H9 (cell line): ENCODE results near the gene GALNS. TPM values are rescaled to one million over a fixed set of nuclear protein-coding genes. Genes with fewer than 3 reads are reported as not detected.

Source experiments
- DNase-seq: peaks from one replicate; pipeline ENCODE4 v3.0.0-alpha.2; 2017
- H2AFZ ChIP-seq: one replicate; pipeline ENCODE4 v1.6.1; 2013; ENCODE audit warnings: mild to moderate bottlenecking, low read length, control low read depth, moderate library complexity
- H2AK5ac ChIP-seq: 2 replicates; pipeline ENCODE4 v1.6.1; 2013; ENCODE audit warnings: low read length, control low read depth, mixed read lengths; ENCODE audit not compliant: insufficient read length
- H2BK120ac ChIP-seq: one replicate; pipeline ENCODE4 v1.6.1; 2013; ENCODE audit warnings: low read depth, mild to moderate bottlenecking, low read length, control low read depth, inconsistent platforms; ENCODE audit not compliant: poor library complexity, severe bottlenecking
- H2BK12ac ChIP-seq: 2 replicates; pipeline ENCODE4 v1.6.1; 2013; ENCODE audit warnings: low read length, control low read depth, mixed read lengths, low read depth; ENCODE audit not compliant: insufficient read length
- H2BK15ac ChIP-seq: 2 replicates; pipeline ENCODE4 v1.6.1; 2013; ENCODE audit warnings: low read depth, low read length, control low read depth
- H2BK20ac ChIP-seq: one replicate; pipeline ENCODE4 v1.6.1; 2013; ENCODE audit warnings: low read depth, mild to moderate bottlenecking, low read length, control low read depth, inconsistent platforms; ENCODE audit not compliant: poor library complexity, severe bottlenecking
- H2BK5ac ChIP-seq: 2 replicates; pipeline ENCODE4 v1.6.1; 2013; ENCODE audit warnings: low read length, control low read depth, mixed read lengths; ENCODE audit not compliant: insufficient read length
- H3K14ac ChIP-seq: 2 replicates; pipeline ENCODE4 v1.6.1; 2013; ENCODE audit warnings: low read length, control low read depth; ENCODE audit not compliant: insufficient read depth
- H3K18ac ChIP-seq: 2 replicates; pipeline ENCODE4 v1.6.1; 2013; ENCODE audit warnings: low read depth, mild to moderate bottlenecking, mixed read lengths, low read length, control low read depth; ENCODE audit not compliant: insufficient read length
- H3K23ac ChIP-seq: 2 replicates; pipeline ENCODE4 v1.6.1; 2013; ENCODE audit warnings: low read length, control low read depth, mixed read lengths, low read depth; ENCODE audit not compliant: insufficient read length
- H3K23me2 ChIP-seq: 2 replicates; pipeline ENCODE4 v1.6.1; 2013; ENCODE audit warnings: low read depth, mild to moderate bottlenecking, mixed read lengths, low read length, control low read depth; ENCODE audit not compliant: insufficient read length, poor library complexity, severe bottlenecking
- H3K27ac ChIP-seq: 2 replicates; pipeline ENCODE4 v1.5.1; 2013; ENCODE audit warnings: low read length, control low read depth, mixed read lengths, low read depth; ENCODE audit not compliant: insufficient read length
- H3K27me3 ChIP-seq: 2 replicates; pipeline ENCODE4 v1.6.1; 2013; ENCODE audit warnings: low read length, control low read depth, inconsistent platforms; ENCODE audit not compliant: insufficient read depth
- H3K4ac ChIP-seq: 2 replicates; pipeline ENCODE4 v1.6.1; 2013; ENCODE audit warnings: low read depth, mild to moderate bottlenecking, control low read depth, inconsistent platforms, low read length, moderate library complexity
- H3K4me1 ChIP-seq: 2 replicates; pipeline ENCODE4 v1.6.1; 2013; ENCODE audit warnings: low read length, control low read depth, inconsistent platforms; ENCODE audit not compliant: insufficient read depth
- H3K4me2 ChIP-seq: 2 replicates; pipeline ENCODE4 v1.6.1; 2013; ENCODE audit warnings: low read length, control low read depth, mixed read lengths; ENCODE audit not compliant: insufficient read length, insufficient read depth
- H3K56ac ChIP-seq: 2 replicates; pipeline ENCODE4 v1.6.1; 2013; ENCODE audit warnings: low read depth, mild to moderate bottlenecking, mixed read lengths, low read length, control low read depth; ENCODE audit not compliant: insufficient read length
- H3K79me1 ChIP-seq: 2 replicates; pipeline ENCODE4 v1.6.1; 2013; ENCODE audit warnings: low read depth, mild to moderate bottlenecking, moderate library complexity, low read length, control low read depth, inconsistent platforms; ENCODE audit not compliant: insufficient read depth, poor library complexity, severe bottlenecking
- H3K79me2 ChIP-seq: 2 replicates; pipeline ENCODE4 v1.6.1; 2013; ENCODE audit warnings: low read length, control low read depth, inconsistent platforms; ENCODE audit not compliant: insufficient read depth
- H3K9ac ChIP-seq: 2 replicates; pipeline ENCODE4 v1.6.1; 2013; ENCODE audit warnings: low read length, control low read depth, mixed read lengths; ENCODE audit not compliant: insufficient read length; ENCODE audit errors: extremely low read depth
- H3K9me3 ChIP-seq: one replicate; pipeline ENCODE4 v1.6.1; 2013; ENCODE audit warnings: low read depth, low read length, inconsistent platforms; ENCODE audit not compliant: control insufficient read depth
- H3T11ph ChIP-seq: one replicate; pipeline ENCODE4 v1.6.1; 2013; ENCODE audit warnings: mild to moderate bottlenecking, low read length, control low read depth, inconsistent platforms
- H4K20me1 ChIP-seq: one replicate; pipeline ENCODE4 v1.6.1; 2013; ENCODE audit not compliant: control insufficient read depth, insufficient read length, insufficient read depth
- H4K5ac ChIP-seq: 2 replicates; pipeline ENCODE4 v1.6.1; 2013; ENCODE audit warnings: low read depth, mild to moderate bottlenecking, mixed read lengths, low read length, control low read depth; ENCODE audit not compliant: insufficient read length
- H4K8ac ChIP-seq: replicated peaks from 2 replicates; pipeline ENCODE4 v1.6.1; 2013; ENCODE audit warnings: low read length, control low read depth, mixed read lengths, low read depth; ENCODE audit not compliant: insufficient read length
- H4K91ac ChIP-seq: 2 replicates; pipeline ENCODE4 v1.6.1; 2013; ENCODE audit warnings: low read depth, mild to moderate bottlenecking, moderate library complexity, mixed read lengths, low read length, control low read depth; ENCODE audit not compliant: insufficient read length
- H3K27ac Mint-ChIP-seq, 3 experiments: 2 replicates in 2 of 3; 3 replicates in 1 of 3; pipeline ENCODE4 v1.8.0; 2020 to 2021; ENCODE audit warnings: mixed read lengths in 3 of 3, mild to moderate bottlenecking in 1 of 3, moderate library complexity in 1 of 3
- H3K27me3 Mint-ChIP-seq: 2 replicates; pipeline ENCODE4 v1.8.0; 2021; ENCODE audit warnings: low read depth, mild to moderate bottlenecking, moderate library complexity, mixed read lengths
- H3K36me3 Mint-ChIP-seq, 3 experiments: 2 replicates in 2 of 3; 3 replicates in 1 of 3; pipeline ENCODE4 v1.8.0; 2020 to 2021; ENCODE audit warnings: low read depth in 3 of 3, mixed read lengths in 3 of 3; ENCODE audit not compliant: insufficient read depth in 1 of 3
- H3K4me1 Mint-ChIP-seq, 2 experiments: 2 replicates each; pipeline ENCODE4 v1.8.0; 2020; ENCODE audit warnings: mixed read lengths in 2 of 2
- H3K4me3 Mint-ChIP-seq, 2 experiments: 2 replicates in 1 of 2; 3 replicates in 1 of 2; pipeline ENCODE4 v1.8.0; 2020 to 2021; ENCODE audit warnings: mild to moderate bottlenecking in 2 of 2, mixed read lengths in 2 of 2, moderate library complexity in 1 of 2
- H3K9me3 Mint-ChIP-seq, 2 experiments: 2 replicates in 1 of 2; 3 replicates in 1 of 2; pipeline ENCODE4 v1.8.0; 2020; ENCODE audit warnings: mild to moderate bottlenecking in 2 of 2, mixed read lengths in 2 of 2, moderate library complexity in 1 of 2
- WGBS: extraction: QIAGEN DNeasy Blood & Tissue Kit; methylation state at CpG from one replicate; pipeline ENCODE4 v1.1.7; 2013; ENCODE audit warnings: missing lambda C conversion rate, low lambda C conversion rate, mixed read lengths; ENCODE audit not compliant: insufficient read length; ENCODE audit errors: extremely low coverage; 5-methylcytosine and 5-hydroxymethylcytosine counted together
- total RNA-seq: library from RNA; stranded (reverse); gene quantifications from 2 replicates; pipeline ENCODE4 v1.2.1, GENCODE V29; 2021
- TF ChIP-seq, protein P1 (sequence below): fragments of 200-600 bp; sonication (generic); conservative IDR thresholded peaks from 3 replicates; pipeline ENCODE4 v1.8.0; 2021; ENCODE audit warnings: antibody characterized with exemption, mild to moderate bottlenecking

Gene GALNS
- total RNA-seq, 1 experiment from 2014 or later, result 20.3 TPM

DNA sequence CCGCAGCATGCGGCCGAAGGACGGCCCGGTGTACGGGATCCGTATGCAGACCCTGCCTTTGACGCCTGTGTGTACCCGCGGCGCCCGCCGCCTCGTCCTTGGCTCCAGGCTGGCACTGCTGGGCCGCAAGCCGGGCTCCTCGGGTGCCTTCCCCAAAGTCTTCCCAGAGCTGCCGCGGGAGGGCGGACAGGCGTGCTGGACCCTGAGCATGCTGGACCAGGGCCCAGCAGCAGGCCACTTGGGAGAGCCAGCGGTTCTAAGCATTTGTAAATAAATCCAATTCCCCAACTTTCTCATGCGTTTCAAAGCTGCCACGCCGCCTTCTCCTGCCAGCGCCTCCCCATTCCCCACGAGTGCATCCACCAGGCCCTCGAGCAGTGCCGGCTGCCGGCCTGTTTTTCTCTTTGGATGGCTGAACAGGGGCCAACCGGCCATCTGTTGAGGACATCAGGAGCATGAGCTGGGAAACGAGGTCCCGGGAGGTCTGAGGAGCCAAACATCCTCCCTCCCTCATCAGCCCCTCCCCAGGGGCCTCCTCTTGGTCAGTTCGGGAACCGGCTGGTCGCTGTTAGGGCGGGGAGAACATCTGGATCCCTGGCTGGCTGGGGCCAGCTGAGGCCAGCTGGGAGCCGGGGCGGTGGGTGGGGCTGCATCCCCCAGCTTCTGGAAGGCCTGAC lies 30.2 kb upstream of the GALNS start:
- Histone ChIP-seq H3K9me3 (no peaks in the 10 kb centered on the region), H3K4ac (no peak overlapping the region), H4K8ac (no peak overlapping the region), H3T11ph (no peak overlapping the region), H3K23me2 (no peaks in the 10 kb centered on the region), H4K5ac (no peak overlapping the region), H2BK5ac (no peak overlapping the region), H3K79me1 (no peaks in the 10 kb centered on the region), H3K9ac (no peak overlapping the region), H3K27ac (no peak overlapping the region), H3K4me1 (no peaks in the 10 kb centered on the region), H2BK15ac (no peak overlapping the region), H4K20me1 (no peaks in the 10 kb centered on the region), H3K23ac (no peak overlapping the region), H2AFZ (no peak overlapping the region), H2AK5ac (no peak overlapping the region), H2BK12ac (no peak overlapping the region), H3K18ac (no peak overlapping the region), H2BK120ac (no peak overlapping the region), H4K91ac (no peak overlapping the region), H3K14ac (no peak overlapping the region), H3K4me2 (no peak overlapping the region), H3K27me3 (no peaks in the 10 kb centered on the region), H3K79me2 (no peaks in the 10 kb centered on the region), H2BK20ac (no peak overlapping the region), H3K56ac (no peak overlapping the region)
- Mint-ChIP-seq H3K27ac (no peak overlapping the region), H3K36me3 (no peaks in the 10 kb centered on the region), H3K4me1 (peaks cover 0 to 4% of the 10 kb centered on the region in 2 experiments; a peak in 1 of 4 replicates), H3K4me3 (no peak overlapping the region), H3K9me3 (peaks cover 0 to 8% of the 10 kb centered on the region in 2 experiments; a peak in 4 of 5 replicates), H3K27me3 (peaks cover 11% of the 10 kb centered on the region)
- WGBS, result no CpG with 5 or more reads among the region's 39 CpGs
- TF ChIP-seq, protein P1, sequence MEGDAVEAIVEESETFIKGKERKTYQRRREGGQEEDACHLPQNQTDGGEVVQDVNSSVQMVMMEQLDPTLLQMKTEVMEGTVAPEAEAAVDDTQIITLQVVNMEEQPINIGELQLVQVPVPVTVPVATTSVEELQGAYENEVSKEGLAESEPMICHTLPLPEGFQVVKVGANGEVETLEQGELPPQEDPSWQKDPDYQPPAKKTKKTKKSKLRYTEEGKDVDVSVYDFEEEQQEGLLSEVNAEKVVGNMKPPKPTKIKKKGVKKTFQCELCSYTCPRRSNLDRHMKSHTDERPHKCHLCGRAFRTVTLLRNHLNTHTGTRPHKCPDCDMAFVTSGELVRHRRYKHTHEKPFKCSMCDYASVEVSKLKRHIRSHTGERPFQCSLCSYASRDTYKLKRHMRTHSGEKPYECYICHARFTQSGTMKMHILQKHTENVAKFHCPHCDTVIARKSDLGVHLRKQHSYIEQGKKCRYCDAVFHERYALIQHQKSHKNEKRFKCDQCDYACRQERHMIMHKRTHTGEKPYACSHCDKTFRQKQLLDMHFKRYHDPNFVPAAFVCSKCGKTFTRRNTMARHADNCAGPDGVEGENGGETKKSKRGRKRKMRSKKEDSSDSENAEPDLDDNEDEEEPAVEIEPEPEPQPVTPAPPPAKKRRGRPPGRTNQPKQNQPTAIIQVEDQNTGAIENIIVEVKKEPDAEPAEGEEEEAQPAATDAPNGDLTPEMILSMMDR, result no peak
- no peak for DNase-seq
